GM12878 (cell line): ENCODE results near the gene ARIH2. TPM values are rescaled to one million over a fixed set of nuclear protein-coding genes. Genes with fewer than 3 reads are reported as not detected.

Source experiments
- ASH2L ChIP-seq: fragments of 300-600, 200-600 bp; sonication (generic); IDR thresholded peaks from 2 replicates; pipeline ENCODE4 v1.6.1; 2017; ENCODE audit warnings: low read depth, mild to moderate bottlenecking, borderline replicate concordance
- BACH1 ChIP-seq: fragments of 450-650 bp; IDR thresholded peaks from 2 replicates; pipeline ENCODE4 v1.6.1; 2017; ENCODE audit warnings: mild to moderate bottlenecking, borderline replicate concordance
- IKZF1 ChIP-seq: fragments of 450-650 bp; conservative IDR thresholded peaks from 2 replicates; pipeline ENCODE4 v1.6.1; 2017; ENCODE audit warnings: antibody characterized with exemption, mild to moderate bottlenecking
- MLLT1 ChIP-seq: fragments of 450-650 bp; IDR thresholded peaks from 2 replicates; pipeline ENCODE4 v1.6.1; 2016; ENCODE audit warnings: mild to moderate bottlenecking
- NKRF ChIP-seq: fragments of 450-650 bp; conservative IDR thresholded peaks from 2 replicates; pipeline ENCODE4 v1.6.1; 2017; ENCODE audit warnings: mild to moderate bottlenecking, moderate library complexity
- NR2C2 ChIP-seq: IDR thresholded peaks from 2 replicates; pipeline ENCODE4 v1.6.1; 2011; ENCODE audit warnings: borderline replicate concordance, low read depth; ENCODE audit not compliant: control insufficient read depth, insufficient read length
- RB1 ChIP-seq: fragments of 450-650 bp; formaldehyde crosslinking; IDR thresholded peaks from 2 replicates; pipeline ENCODE4 v1.6.1; 2017; ENCODE audit warnings: mild to moderate bottlenecking, borderline replicate concordance
- YY1 ChIP-seq: IDR thresholded peaks from 2 replicates; pipeline ENCODE4 v1.6.1; 2011; ENCODE audit warnings: low read depth, mild to moderate bottlenecking, low read length
- ZBED1 ChIP-seq: IDR thresholded peaks from 2 replicates; pipeline ENCODE4 v1.6.1; 2016; ENCODE audit warnings: borderline replicate concordance
- ZBTB40 ChIP-seq: fragments of 450-650 bp; IDR thresholded peaks from 2 replicates; pipeline ENCODE4 v1.6.1; 2016; ENCODE audit warnings: mild to moderate bottlenecking, moderate library complexity, borderline replicate concordance
- polyA plus RNA-seq, 11 experiments: library from polyadenylated mRNA; depleted of rRNA in 4 of 11; unstranded in 6 of 11; stranded (reverse) in 5 of 11; fragments of >200 nt; fragmentation: Nextera tagmentation in 4 of 11; fragmentation: Illumina TruSeq in 1 of 11; extraction: Ambion mirVana in 4 of 11; extraction: Trizol in 1 of 11; gene quantifications; 1 replicate in 1 of 11; 2 replicates in 10 of 11; pipeline versions ENCODE4 v1.2.1 to v1.2.3, GENCODE V29; 2011 to 2016; ENCODE audit warnings: inconsistent platforms in 2 of 11, missing spikeins in 2 of 11, low read depth in 1 of 11
- total RNA-seq, 4 experiments: library from RNA; depleted of rRNA in 3 of 4; stranded (reverse); fragments of >200 nt in 3 of 4; fragmentation: Illumina TruSeq in 1 of 4; extraction: Trizol in 1 of 4; gene quantifications; 2 replicates each; pipeline versions ENCODE4 v1.2.1 to v1.2.3, GENCODE V29; 2013 to 2021
- TF ChIP-seq, protein P1 (sequence below): fragments of 450-650 bp; IDR thresholded peaks from 2 replicates; pipeline ENCODE4 v1.6.1; 2018; ENCODE audit warnings: borderline replicate concordance, mild to moderate bottlenecking; ENCODE audit not compliant: partially characterized antibody
- TF ChIP-seq, protein P2 (sequence below): IDR thresholded peaks from 2 replicates; pipeline ENCODE4 v1.6.1; 2012; ENCODE audit warnings: low read depth, low read length, improper control_type of control experiment
- TF ChIP-seq, protein P3 (sequence below): IDR thresholded peaks from 2 replicates; pipeline ENCODE4 v1.6.1; 2011; ENCODE audit warnings: borderline replicate concordance, low read depth, mild to moderate bottlenecking, moderate library complexity, mixed read lengths, low read length; ENCODE audit not compliant: insufficient read depth; ENCODE audit errors: extremely low read length

Gene ARIH2
- total and polyA plus RNA-seq, 10 of the 15 experiments (the other 5 are each of a cell fraction or from before 2014, with no cell fraction given): 18.7 to 74.7 (median 63.7) TPM

DNA sequence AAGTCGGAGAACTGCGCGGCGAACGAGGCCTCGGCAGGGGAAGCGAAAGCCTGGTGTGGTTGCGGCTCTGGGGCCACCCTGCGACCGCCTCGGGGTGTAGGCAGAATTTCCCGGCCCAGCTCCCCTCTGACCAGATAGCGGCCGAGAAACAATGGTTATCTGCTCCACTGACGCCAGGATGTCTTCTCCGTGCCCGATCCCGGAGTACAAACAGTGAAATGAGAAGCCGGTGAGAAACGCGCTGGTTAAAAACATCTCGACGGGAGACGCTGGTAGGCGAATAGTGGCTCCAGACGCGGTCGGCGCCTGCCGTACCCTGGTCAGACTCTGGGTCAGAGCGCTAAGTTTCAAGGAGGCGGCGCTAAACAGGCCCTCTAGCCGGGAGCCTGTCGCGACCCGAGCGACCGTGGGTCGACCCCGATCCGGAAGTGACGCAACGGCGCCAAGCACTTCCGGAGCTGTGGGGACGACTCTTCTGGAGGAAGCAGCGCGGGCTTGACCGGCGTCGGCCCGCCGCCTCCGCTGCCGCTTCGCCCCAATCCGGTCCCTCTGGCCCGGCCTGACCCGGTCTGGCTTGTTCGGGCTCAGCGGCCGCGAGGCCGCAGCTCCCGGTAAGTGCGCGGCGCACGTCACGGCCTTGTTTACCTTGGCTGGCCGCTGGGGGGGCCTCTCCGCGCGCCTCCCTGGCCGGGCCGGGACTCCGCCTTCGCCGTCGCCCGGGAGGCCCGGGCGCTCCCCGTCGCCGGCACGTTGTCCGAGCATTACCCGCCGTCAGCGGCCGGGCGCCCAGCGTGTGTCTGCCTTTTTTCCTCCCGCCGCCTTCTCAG is at the start of gene ARIH2 (continued):
- TF ChIP-seq NR2C2 (no peak), YY1 (peak; percentile 71), NKRF (peak; percentile 74), BACH1 (peak; percentile 98), ASH2L (peak; percentile 87; the same call in 1 of the 2 replicates), RB1 (peak; percentile 49; the same call in 1 of the 2 replicates), MLLT1 (peak; percentile 89), IKZF1 (peak; percentile 82), ZBTB40 (peak; percentile 94), ZBED1 (peak; percentile 99)
- TF ChIP-seq, protein P1, sequence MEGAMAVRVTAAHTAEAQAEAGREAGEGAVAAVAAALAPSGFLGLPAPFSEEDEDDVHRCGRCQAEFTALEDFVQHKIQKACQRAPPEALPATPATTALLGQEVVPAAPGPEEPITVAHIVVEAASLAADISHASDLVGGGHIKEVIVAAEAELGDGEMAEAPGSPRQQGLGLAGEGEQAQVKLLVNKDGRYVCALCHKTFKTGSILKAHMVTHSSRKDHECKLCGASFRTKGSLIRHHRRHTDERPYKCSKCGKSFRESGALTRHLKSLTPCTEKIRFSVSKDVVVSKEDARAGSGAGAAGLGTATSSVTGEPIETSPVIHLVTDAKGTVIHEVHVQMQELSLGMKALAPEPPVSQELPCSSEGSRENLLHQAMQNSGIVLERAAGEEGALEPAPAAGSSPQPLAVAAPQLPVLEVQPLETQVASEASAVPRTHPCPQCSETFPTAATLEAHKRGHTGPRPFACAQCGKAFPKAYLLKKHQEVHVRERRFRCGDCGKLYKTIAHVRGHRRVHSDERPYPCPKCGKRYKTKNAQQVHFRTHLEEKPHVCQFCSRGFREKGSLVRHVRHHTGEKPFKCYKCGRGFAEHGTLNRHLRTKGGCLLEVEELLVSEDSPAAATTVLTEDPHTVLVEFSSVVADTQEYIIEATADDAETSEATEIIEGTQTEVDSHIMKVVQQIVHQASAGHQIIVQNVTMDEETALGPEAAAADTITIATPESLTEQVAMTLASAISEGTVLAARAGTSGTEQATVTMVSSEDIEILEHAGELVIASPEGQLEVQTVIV: no peak
- TF ChIP-seq, protein P2, sequence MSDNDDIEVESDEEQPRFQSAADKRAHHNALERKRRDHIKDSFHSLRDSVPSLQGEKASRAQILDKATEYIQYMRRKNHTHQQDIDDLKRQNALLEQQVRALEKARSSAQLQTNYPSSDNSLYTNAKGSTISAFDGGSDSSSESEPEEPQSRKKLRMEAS: peak; percentile 13; the same call in 1 of the 2 replicates
- TF ChIP-seq, protein P3, sequence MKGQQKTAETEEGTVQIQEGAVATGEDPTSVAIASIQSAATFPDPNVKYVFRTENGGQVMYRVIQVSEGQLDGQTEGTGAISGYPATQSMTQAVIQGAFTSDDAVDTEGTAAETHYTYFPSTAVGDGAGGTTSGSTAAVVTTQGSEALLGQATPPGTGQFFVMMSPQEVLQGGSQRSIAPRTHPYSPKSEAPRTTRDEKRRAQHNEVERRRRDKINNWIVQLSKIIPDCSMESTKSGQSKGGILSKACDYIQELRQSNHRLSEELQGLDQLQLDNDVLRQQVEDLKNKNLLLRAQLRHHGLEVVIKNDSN: no peak
